Kasumi-1 (cell line): ENCODE measurements around the gene FUT6.

Source experiments
- DNase-seq, 2 experiments: peaks; one replicate each; lab custom pipeline; 2025; lab: John Stamatoyannopoulos, UW

Gene FUT6

GRCh38 chr19:5804516-5805461 is 34.7 kb downstream of the FUT6 start, which contains the start of gene NRTN:
NRTN (plus strand) TSS chr19:5805067; CDS start chr19:5824166, 19,099 bp downstream.
- DNase-seq, result peak in 1 of 2 experiments; percentile 3

- DNase-seq, result peak; percentile 91 to 93
Observed at GRCh38 chr19:5803752-5804515, 35.6 kb downstream of the FUT6 start.

- no peak for DNase-seq
Observed at GRCh38 chr19:5803441-5803751, 36.1 kb downstream of the FUT6 start.

GRCh38 chr19:5801796-5802619 is 37.5 kb downstream of the FUT6 start:
- DNase-seq, result no peak

- DNase-seq, result no peak
Observed at GRCh38 chr19:5800361-5801270, 38.9 kb downstream of the FUT6 start.

- no peak for DNase-seq
Observed at GRCh38 chr19:5799247-5800241, 40.0 kb downstream of the FUT6 start.

- DNase-seq, result no peak
Observed at GRCh38 chr19:5798244-5798643, 41.3 kb downstream of the FUT6 start.

GRCh38 chr19:5795382-5795919 is 44.1 kb downstream of the FUT6 start:
- DNase-seq, result no peak

- no peak for DNase-seq
Observed at GRCh38 chr19:5793188-5793587, 46.3 kb downstream of the FUT6 start.

GRCh38 chr19:5792224-5792623 is 47.3 kb downstream of the FUT6 start:
- DNase-seq, result no peak

- DNase-seq, result peak; percentile 96 to 97
Observed at GRCh38 chr19:5790559-5791520, 48.7 kb downstream of the FUT6 start, which contains the start of gene DUS3L. DUS3L (minus strand) TSS chr19:5791163; CDS start chr19:5791141, 22 bp downstream.

- DNase-seq, result no peak
Observed at GRCh38 chr19:5789886-5790558, 49.5 kb downstream of the FUT6 start.

GRCh38 chr19:5789351-5789761 is 50.1 kb downstream of the FUT6 start:
- no peak for DNase-seq

GRCh38 chr19:5788422-5788821 is 51.1 kb downstream of the FUT6 start:
- no peak for DNase-seq

- no peak for DNase-seq
Observed at GRCh38 chr19:5787409-5788182, 51.9 kb downstream of the FUT6 start.

- DNase-seq, result no peak
Observed at GRCh38 chr19:5786593-5787408, 52.7 kb downstream of the FUT6 start.
